ENCODE measurements around the gene LYZL1. TPM values are rescaled to one million over a fixed set of nuclear protein-coding genes. Genes with fewer than 3 reads are reported as not detected.

LYZL1 gene
- polyA plus RNA-seq, 1 donor from 2014 or later = not detected

- no peaks in the 10 kb centered on the region for H3K9me3 ChIP-seq (ENCODE audit: low read length)
- H4K20me1 ChIP-seq (ENCODE audit: insufficient read depth) = no peaks in the 10 kb centered on the region
- no peaks in the 10 kb centered on the region for H3K27me3 ChIP-seq (ENCODE audit: insufficient read depth, low read depth, low read length)
- H3K4me3 ChIP-seq (ENCODE audit: low read length) = no peak overlapping the region
- H2AFZ ChIP-seq (ENCODE audit: low read depth, low read length) = no peak overlapping the region
- TF ChIP-seq EZH2 (IDR thresholded peaks at IDR 0.05; ENCODE audit: borderline replicate concordance, insufficient read depth, low read length, poor library complexity, severe bottlenecking) (no peak), MXI1 (conservative IDR thresholded peaks at IDR 0.05; ENCODE audit: poor library complexity, severe bottlenecking) (no peak), TAF1 (IDR thresholded peaks at IDR 0.05; ENCODE audit: low read depth) (no peak), RAD21 (conservative IDR thresholded peaks at IDR 0.05) (no peak), CTCF (IDR thresholded peaks at IDR 0.05; ENCODE audit: poor library complexity, severe bottlenecking) (no peak), EP300 (conservative IDR thresholded peaks at IDR 0.05; ENCODE audit: poor library complexity, severe bottlenecking) (no peak), SMC3 (conservative IDR thresholded peaks at IDR 0.05; ENCODE audit: poor library complexity) (no peak), POLR2AphosphoS5 (IDR thresholded peaks at IDR 0.05) (no peak), REST (IDR thresholded peaks at IDR 0.05; ENCODE audit: borderline replicate concordance) (no peak)
- H3F3A ChIP-seq (ENCODE audit: insufficient read depth, low read length, poor library complexity, severe bottlenecking) = no peaks in the 10 kb centered on the region
- H3K4me2 ChIP-seq (ENCODE audit: low read length) = no peak overlapping the region
- no peak overlapping the region for H3K27ac ChIP-seq (ENCODE audit: low read length)
- no peaks in the 10 kb centered on the region for H3K36me3 ChIP-seq (ENCODE audit: insufficient read depth, low read length)
- H3K9ac ChIP-seq (ENCODE audit: low read length) = no peak overlapping the region
- no peaks in the 10 kb centered on the region for H3K9me2 ChIP-seq (ENCODE audit: insufficient read depth, low read length)
- H3K79me2 ChIP-seq (replicated peaks; ENCODE audit: insufficient read depth, low read length) = no peaks in the 10 kb centered on the region
These were observed 42.4 kb upstream of the LYZL1 start for GRCh38 chr10:29246449-29246848.

DNA sequence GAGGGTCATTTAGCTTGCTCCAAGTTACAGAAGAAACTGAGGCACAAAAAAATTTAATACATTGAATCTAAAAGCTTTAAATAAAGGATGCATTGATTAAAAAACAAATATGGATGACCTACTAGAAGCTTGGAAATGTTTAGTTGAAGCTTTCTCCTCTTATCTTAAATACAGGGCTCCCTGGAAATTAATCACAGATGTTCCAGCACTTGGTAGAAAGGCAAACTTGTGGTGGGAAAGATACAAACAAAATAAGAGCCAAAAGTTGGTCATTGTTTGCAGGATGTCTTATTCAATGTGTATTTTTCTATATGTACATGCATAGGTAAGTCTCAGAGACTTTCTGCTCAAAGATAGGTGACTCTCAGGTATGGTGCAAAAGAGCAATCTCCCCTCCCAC, 40.7 kb upstream of the LYZL1 start:
- H3K9ac ChIP-seq (ENCODE audit: low read length) = no peak overlapping the region
- no peak for TF ChIP-seq EZH2 (IDR thresholded peaks at IDR 0.05; ENCODE audit: borderline replicate concordance, insufficient read depth, low read length, poor library complexity, severe bottlenecking)
- no peak for TF ChIP-seq CTCF (IDR thresholded peaks at IDR 0.05; ENCODE audit: poor library complexity, severe bottlenecking)
- TF ChIP-seq EP300 (conservative IDR thresholded peaks at IDR 0.05; ENCODE audit: poor library complexity, severe bottlenecking) = no peak
- TF ChIP-seq REST (IDR thresholded peaks at IDR 0.05; ENCODE audit: borderline replicate concordance) = no peak
- no peak for TF ChIP-seq MXI1 (conservative IDR thresholded peaks at IDR 0.05; ENCODE audit: poor library complexity, severe bottlenecking)
- TF ChIP-seq RAD21 (conservative IDR thresholded peaks at IDR 0.05) = no peak
- TF ChIP-seq POLR2AphosphoS5 (IDR thresholded peaks at IDR 0.05) = no peak
- TF ChIP-seq TAF1 (IDR thresholded peaks at IDR 0.05; ENCODE audit: low read depth) = no peak
- TF ChIP-seq SMC3 (conservative IDR thresholded peaks at IDR 0.05; ENCODE audit: poor library complexity) = no peak
- H3K36me3 ChIP-seq (ENCODE audit: insufficient read depth, low read length) = no peaks in the 10 kb centered on the region
- H3K9me3 ChIP-seq (ENCODE audit: low read length) = no peaks in the 10 kb centered on the region
- H3K4me3 ChIP-seq (ENCODE audit: low read length) = no peak overlapping the region
- H3K79me2 ChIP-seq (replicated peaks; ENCODE audit: insufficient read depth, low read length) = no peaks in the 10 kb centered on the region
- no peak overlapping the region for H3K4me2 ChIP-seq (ENCODE audit: low read length)
- no peaks in the 10 kb centered on the region for H3K27me3 ChIP-seq (ENCODE audit: insufficient read depth, low read depth, low read length)
- no peak overlapping the region for H2AFZ ChIP-seq (ENCODE audit: low read depth, low read length)
- H3K9me2 ChIP-seq (ENCODE audit: insufficient read depth, low read length) = no peaks in the 10 kb centered on the region
- H4K20me1 ChIP-seq (ENCODE audit: insufficient read depth) = no peaks in the 10 kb centered on the region
- H3F3A ChIP-seq (ENCODE audit: insufficient read depth, low read length, poor library complexity, severe bottlenecking) = no peaks in the 10 kb centered on the region
- H3K27ac ChIP-seq (ENCODE audit: low read length) = no peak overlapping the region
